GM21367 (cell line): ENCODE measurements around the gene NEMP1.
"Not testable (repeated sequence)": the region's sequence is repeated elsewhere in the genome, so short reads cannot be mapped to it uniquely, and the experiment has no call there.

Experiments used
- ATAC-seq: cut with Tn5 transposase; IDR thresholded peaks from one replicate; pipeline ENCODE4 v1.9.1; 2021; ENCODE audit not compliant: unreplicated experiment

The NEMP1 gene, protein sequence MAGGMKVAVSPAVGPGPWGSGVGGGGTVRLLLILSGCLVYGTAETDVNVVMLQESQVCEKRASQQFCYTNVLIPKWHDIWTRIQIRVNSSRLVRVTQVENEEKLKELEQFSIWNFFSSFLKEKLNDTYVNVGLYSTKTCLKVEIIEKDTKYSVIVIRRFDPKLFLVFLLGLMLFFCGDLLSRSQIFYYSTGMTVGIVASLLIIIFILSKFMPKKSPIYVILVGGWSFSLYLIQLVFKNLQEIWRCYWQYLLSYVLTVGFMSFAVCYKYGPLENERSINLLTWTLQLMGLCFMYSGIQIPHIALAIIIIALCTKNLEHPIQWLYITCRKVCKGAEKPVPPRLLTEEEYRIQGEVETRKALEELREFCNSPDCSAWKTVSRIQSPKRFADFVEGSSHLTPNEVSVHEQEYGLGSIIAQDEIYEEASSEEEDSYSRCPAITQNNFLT

DNA sequence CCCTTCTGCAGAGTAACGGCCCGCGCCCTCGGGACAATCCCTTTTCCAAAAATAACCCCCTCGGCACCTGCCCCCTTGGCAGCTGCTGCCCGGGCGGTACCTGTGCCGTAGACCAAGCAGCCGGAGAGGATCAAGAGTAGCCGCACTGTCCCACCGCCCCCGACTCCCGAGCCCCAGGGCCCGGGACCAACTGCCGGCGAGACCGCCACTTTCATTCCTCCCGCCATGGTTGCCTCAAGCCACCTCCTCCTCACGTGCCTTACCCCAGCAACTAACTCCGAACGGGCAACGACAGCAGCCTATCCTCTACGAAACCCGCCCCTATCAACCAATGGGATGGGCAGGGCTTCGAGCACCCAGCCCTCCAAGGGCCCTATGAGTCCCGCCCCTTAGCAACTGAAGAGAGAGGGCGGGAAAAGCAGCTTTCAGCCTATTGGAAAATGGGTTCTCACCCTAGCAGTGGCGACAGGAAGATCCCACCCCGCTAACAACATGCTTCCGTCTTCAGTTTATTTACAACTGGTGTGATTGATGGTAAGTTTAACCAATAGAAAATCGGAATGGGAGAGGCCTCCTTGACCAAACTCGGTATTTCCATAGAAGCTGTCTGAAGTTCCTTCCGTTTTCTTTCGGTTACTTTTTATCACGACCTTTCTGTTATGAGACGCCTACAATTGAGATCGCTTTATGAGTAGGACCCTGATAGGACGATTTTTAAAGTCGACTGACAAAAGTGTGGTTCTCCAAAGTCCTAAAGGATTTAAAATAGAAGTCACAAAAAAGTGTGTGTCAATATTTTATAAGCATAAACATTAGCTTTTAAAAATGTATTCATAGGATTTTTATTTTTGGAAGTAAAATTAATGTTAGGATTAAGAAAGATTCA lies at the start of gene NEMP1:
NEMP1 (minus strand) TSS at position 273 of the 886 bp plus-strand sequence; CDS start at position 227, 46 bp downstream.
- peak; percentile 91 for ATAC-seq

DNA sequence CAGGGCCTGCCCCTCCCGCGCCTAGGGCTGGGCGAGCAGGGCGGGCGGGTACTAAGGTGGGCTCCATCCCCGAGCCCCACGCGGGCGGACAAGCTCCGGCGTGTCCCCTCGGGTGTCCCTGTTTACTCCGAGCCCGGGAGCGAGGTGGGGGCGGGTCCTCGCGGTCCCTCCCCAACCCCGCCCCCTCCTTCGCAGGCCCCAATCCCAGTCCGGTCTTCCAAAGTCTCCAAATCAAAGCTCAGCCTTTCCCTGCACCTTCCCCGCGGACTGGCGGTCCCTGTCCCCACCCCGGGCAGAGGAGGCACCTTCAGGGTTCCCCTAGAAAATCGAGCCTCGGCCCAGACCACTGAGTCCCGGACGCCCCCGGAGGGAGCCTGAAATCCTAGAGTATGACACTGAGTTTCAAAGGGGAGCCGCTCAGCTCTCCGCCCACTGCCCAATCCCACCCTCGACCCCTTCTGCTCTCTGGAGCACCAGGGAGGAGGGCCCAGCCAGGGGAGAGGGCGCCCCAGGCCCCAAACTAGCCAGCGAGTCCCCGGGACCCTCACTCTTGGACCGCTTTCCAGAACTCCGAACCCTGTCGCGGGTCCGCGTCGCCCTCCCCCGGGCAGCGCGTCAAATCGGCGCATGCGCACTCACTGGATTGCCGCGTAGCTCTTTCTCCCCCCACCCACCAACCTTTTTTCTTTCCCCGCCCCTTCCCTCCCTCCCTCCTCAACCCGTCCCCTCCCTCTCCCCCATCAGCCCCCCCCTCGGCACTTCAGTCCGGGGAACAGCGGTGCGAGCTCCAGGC lies 49.3 kb upstream of the NEMP1 start, which contains the start of gene LRP1:
LRP1 (plus strand) TSS at position 758 of the 793 bp plus-strand sequence. CDS start 482 bp downstream, outside the sequence.
- no peak for ATAC-seq

DNA sequence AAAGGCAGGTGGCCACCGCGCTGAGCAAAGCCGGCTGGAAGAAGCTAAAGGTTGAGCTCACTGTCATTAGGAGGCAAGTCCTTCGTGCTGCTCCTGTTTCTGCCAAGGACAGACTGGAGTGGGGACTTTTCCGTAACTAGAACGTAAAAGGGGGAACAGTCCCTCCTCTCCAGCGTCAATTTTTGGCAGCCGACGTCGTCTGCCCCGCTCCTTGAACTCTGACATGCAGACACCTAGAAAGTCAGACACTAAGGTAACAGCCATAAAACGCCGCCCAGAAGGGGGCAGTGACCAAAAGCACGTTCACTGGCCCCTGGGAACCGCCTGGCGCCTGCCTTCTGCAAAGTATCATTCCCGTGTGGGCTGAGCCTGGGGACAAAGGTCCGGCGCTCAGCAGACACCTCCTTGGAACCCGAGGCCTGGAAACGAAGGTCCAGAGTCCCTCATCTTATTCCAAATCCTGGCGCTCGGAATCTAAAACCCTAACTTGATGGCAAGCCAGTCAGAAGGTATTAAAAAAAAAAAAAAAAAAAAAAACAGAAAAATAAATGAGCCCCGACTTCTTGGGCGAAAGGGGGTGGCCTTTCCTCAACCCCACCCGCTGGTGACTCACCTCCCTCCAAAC lies 48.6 kb upstream of the NEMP1 start:
- no peak for ATAC-seq

DNA sequence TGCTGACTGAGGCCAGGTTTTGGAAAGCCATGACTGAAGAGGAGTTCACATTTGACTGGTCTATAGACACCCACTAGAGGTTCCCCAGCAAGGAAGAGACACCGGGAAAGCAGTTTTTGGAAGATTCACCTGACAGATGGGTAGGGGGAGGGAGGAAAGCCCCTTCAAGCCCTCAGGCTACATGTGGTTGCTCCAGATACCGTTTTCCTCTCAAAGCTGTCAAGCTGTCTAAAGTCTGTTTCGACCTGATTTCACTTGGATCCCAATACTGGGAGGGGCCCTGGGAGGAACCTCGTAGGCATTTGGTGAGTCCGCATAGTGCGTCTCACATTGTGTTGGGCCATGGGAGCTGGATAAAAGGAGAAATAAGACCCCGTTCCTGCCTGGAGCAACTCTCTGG lies 48.0 kb upstream of the NEMP1 start:
- ATAC-seq = no peak

DNA sequence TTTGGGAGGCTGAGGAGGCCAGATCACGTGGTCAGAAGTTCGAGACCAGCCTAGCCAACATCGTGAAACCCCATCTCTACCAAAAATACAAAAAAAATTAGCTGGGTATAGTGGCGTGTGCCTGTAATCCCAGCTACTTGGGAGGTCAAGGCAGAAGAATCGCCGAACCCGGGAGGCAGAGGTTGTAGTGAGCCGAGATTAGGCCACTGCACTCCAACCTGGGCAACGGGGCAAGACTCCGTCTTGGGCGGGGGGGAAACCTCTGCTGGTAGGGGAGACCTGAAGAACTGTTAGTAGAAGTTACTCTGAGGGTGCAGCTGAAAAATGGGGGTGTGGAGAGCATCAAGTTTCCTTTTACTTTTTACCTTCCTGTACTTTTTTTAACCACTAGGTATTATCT lies 47.5 kb upstream of the NEMP1 start:
- no peak for ATAC-seq

DNA sequence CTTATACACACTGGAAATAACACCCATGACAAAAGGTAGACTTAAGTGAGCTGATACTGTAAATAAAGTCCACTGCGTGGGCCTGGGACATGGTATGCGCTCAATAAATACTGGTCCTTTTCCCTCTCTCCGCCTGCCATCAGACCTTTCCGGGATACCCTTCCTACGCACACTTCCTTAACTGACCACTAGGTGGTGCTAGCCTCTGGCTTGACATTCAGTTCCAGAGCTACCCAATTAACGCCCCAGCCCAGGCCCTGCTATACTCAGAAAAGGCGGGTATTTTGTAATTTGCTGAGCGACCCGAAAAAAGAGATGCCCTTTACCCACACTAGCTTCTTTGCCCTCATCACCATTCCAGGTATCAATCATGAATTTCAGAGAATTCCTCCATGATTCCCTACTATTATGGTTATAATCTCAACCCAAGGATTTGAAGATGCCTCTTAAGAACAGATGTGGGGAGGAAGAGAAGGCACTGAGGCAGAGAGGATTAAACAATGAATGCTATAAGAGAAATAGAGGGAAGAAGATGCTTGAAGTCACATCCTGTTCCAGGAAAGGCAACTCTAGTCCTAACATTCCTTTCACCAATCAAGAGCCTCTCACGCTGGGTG lies 45.8 kb upstream of the NEMP1 start:
- no peak for ATAC-seq

DNA sequence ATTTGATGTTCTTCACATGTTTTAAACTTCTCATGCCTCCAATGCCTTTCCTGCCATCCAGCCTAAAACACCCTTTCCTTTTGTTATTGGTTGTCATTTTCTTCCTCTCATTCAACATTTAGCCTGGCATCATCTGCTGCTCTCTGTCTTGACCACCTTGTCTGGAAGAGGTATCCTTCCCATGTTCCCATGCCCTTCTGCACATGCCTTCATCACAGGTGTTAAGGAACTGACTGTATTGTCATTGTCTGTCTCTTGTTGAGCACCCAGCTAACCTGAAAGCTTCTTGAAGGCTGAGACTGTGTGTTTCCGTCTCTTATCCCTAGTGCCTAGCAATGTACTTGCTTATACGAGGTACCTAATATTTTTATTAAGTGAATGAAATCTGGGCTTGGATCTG lies 45.2 kb upstream of the NEMP1 start:
- no peak for ATAC-seq

DNA sequence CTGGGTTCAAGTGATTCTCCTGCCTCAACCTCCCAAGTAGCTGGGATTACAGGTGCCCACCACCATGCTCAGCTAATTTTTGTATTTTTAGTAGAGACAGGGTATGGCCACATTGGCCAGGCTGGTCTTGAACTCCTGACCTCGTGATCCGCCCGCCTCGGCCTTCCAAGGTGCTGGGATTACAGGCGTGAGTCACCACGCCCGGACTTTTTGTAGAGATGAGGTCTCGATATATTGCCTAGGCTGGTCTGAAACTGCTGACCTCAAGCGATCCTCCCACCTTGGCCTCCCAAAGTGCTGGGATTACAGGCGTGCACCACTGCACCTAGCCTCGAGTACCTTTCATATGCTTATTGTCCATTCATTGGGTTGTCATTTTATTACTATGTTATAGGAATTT lies 42.1 kb upstream of the NEMP1 start:
- ATAC-seq = not testable (repeated sequence)

DNA sequence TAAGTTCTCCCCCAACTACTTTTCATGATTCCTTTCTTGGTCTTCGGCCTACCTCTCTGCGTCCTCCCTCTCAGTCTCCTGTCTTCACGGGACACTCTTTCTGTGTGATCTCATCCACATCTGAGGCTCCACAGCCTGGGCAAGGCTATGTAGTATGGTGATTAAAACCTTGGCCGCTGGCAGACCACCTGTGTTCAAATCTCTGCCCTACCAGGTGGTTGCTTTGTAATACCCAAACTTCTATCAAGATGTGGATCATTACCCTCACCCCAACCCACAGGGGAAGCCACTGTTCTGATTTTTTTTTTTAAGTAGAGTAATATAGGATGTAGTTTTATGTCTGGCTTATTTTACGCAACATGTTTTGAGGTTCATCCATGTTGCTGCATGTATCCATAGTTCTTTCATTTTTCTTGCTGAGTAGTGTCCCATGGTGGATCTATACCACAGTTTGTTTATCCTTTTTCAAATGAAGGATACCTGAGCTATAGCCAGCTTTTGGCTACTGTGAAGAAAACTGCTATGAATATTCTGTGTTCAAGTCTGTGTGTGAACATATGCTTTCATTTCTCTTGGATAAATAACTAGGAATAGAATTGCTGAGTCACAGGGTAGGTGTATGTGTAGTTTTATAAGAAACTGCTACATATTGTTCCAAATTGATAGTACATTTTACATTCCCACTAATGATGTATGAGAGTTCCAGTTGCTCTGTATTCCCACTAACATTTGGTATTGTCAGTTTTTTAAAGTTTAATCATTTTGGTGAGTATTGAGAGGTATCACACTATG lies 40.9 kb upstream of the NEMP1 start:
- no peak for ATAC-seq

DNA sequence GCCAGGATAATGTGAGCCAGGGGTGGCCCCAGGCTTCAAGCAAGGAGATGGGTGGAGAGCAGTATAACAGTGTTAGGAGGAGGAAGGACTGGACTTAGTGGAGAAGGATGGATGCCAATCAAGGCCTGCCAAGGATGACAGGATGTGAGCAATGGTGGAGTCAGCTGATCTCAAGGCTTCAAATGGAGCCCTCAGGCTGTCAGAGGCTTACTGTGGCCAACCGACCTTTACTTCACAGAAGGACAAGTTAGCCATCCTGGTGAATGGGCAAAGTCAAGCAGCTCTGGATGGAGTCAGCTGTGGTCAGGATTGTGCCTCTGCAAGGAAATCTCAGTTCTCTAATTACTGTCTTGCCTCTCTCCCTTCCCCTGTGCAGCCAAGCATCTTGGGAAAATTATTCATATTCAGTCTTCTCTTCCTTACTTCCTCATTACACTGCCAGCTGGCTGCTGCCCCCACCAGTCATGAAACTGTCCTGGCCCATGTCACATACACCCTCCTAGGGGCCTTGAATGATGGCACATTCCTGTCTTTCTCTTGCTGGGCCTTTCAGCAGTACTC lies 40.2 kb upstream of the NEMP1 start:
- no peak for ATAC-seq

DNA sequence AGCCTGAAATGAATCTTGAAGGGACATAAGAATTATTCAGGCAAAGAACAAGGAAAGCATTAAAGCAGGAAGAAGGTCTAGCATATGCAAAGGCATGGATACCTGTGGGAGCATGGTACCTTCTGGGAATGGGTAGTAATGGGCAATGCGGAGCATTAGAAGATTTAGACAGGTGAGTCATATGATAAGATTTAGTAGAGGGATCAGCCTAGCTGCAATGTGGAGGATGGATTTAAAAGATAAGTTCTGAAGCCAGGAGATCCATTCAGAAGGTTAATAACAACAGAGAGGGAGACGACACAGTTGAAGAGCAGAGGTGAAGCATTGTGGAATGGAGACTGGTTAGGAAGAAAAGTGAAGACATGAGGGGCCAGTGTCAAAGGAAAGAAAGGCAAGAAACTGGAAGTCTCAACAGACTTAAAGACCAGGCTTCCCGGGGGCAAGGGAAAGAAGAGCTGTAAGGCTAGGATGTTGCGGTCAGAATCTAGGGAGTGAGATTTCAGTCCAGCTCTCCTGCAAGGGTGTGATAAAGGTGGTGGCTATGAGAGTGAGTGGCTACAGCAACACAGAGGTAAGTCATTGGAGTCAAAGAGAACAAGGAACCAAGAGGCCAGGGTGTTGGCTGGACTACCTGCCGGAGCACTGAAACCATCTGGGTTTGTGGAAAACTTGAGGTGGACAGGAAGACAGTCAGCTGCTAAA lies 38.1 kb upstream of the NEMP1 start:
- ATAC-seq = no peak

DNA sequence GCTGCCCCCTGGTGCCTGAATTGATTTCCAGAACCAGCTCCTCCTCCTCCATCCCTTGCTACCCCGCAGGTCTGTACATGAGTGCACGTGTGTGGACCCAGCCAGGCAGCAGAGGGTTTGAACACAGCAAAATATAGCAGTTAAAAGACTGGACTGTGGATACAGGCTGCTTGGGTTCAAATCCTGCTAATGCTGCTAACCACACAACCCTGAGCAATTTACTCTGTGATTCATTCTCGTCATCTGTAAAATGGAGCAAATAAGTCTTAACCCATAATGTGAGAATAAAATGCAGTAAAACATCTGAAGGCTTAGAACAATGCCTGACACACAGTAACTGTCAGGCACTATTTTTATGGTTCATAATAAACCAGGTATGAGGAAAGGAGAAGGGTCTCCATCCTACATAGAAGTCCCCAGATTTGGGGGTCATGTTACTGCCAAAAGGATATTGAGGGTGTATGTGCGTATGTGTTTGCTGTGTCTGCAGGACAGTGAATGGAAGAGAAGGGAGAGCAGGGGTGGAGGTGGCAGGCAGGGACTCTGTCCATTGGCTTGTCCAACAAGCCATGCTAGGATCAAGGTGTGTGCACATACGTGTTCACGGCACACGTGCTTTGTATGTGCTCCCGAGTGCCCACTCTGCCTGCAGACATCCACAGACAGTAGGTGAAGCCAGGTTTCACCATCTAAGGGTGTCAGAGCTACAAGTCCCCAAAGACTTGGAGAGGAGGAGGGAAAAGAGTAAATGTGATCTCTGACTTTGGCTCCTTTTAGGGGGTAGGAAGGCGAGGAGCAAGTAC lies 34.1 kb upstream of the NEMP1 start:
- peak; percentile 48 for ATAC-seq

DNA sequence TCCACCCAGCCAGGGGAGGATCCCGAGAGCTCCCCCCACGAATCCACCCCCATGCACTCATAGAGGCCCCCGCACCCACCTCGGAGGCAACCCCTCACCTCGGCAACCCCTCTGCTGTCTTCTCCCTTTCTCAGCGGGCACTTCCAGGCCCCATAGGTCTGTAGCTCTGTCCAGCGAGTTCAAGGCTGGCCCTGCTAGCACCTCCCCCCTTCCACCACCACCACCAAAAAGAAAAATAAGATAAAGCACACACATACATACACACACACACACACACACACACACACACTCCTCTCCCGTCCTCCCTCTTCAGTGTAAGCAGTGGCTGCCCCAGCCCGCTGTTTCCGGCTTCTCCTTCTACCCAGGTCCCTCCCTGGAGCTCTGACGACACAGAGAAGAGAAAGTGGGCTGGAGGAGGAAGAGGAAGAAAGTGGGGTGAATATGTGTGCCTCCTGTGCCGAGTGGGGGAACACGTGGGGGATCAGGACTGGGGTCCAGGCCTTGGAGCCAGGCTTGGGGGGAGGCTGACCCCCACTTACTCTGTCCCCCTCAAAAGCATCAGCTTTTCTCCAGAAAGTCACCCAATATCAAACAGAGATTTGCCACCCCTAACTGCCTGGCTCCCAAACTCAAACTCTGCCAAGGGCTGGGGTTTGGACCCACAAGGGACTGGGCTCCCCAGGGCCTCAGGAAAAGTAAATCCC lies 32.6 kb upstream of the NEMP1 start, which contains the start of gene STAT6:
STAT6 (minus strand) TSS at position 332 of the 704 bp plus-strand sequence. CDS start 3,084 bp downstream, outside the sequence.
- peak; percentile 44 for ATAC-seq

DNA sequence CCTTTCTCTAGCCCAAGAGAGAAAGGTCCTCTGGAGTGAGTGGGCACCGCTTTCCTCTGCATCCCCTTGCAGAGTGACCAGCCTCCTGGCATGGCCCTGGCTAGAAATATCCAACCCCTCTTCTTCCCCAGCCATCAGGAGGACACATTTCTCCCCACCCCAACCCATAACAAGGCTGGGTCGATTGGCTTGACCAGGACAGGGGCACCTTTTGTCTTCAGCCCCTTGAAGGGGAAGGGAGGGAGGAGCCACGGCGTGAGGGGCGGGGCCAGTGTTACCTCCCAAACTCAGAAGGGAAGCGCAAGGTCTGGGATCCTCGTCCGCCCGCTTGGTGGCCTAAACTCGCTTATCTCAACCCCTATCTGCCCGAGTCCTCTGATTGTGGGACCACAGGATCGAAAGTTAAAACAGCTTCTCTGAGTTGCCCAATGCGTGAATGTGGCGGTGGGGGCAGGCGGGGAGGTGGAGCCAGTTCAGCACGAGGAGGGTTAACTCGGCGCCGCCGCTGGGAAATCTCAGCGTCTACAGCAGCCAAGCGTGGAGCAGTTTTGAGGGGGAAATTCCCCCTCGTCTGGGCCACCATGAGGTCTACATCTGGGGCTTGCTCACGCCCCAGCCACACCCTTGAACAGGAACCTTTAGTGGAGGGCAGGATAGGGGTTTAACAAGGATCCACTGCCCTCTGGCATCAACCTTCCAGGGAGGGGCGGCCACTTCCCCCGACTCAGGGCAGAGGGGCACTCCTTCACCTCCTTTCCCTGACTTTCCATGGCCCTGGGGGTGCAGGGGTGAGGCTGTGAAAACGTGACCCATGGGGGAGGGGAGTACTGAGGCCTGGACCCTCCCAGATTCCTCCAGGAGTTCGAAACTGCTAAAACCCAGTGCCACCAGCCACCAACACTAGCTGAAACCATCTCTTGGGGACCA lies 31.8 kb upstream of the NEMP1 start:
- no peak for ATAC-seq

DNA sequence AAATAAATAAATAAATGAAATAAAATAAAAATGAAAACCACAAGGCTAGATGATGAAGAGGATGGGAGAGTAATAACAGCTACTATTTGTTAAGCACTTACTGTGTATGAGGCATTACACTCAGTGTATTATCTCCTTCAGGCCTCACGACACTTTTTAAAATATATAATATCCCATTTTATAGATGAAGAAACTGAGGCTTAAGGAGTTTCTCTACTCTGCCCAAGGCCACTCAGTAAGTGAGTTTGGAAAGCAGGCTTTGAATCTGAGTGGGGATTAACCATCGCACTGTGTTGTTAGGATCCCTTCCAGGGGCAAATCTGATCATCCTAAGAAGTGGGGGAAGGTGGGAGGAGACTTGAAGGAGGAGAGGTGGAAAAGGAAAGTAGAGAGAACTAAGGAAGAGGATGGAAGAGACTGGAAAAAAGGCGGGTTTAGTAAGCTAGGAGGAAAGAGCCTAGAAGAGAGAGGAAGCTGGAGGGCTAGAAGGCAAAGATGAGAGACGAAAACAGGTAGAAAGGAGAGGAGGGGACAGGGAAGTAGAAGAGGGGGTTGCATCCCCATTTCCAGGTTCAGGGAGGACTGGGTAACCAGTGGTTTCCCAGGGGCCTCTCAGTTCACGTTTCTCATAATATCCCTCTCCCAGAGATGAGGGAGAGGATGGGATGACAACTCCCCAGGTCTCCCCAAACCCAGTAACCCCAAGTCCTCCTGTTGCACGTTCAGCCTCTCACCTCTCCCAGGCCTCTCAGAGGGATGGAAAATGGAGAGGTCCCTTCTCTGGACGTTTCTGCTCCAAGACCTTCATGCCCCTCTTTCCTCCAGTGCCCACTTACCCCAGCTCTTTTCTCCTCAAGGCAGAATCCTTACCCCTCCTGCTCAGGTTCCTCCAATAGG lies 30.9 kb upstream of the NEMP1 start:
- no peak for ATAC-seq
